Measurements from ENCODE around the gene BPIFB2.

BPIFB2 gene

DNA sequence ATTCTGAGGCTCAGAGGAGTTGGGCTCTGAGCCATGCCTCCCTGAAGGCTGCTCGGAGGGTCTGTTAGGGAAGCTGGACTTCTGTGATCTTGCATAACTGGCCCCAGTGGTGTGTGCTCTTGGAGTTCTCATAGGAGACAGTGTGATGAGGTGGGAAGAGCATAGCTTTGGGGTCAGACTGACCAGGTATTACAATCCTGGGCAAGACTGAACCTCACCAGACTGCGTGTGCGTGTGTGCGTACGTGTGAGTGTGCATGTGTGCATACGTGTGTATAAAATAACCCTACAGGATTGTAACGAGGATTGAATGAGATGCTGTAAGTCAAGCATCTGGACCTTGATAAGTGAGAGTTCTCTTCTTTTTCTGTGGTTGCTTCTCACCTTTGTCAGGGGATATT, 10.0 kb downstream of the BPIFB2 start:
- Histone ChIP-seq H3K4me3 (no peak overlapping the region), H3K27ac (no peak overlapping the region)
- DNase-seq (ENCODE audit: low spot score), result no peak
- TF ChIP-seq, protein P1, sequence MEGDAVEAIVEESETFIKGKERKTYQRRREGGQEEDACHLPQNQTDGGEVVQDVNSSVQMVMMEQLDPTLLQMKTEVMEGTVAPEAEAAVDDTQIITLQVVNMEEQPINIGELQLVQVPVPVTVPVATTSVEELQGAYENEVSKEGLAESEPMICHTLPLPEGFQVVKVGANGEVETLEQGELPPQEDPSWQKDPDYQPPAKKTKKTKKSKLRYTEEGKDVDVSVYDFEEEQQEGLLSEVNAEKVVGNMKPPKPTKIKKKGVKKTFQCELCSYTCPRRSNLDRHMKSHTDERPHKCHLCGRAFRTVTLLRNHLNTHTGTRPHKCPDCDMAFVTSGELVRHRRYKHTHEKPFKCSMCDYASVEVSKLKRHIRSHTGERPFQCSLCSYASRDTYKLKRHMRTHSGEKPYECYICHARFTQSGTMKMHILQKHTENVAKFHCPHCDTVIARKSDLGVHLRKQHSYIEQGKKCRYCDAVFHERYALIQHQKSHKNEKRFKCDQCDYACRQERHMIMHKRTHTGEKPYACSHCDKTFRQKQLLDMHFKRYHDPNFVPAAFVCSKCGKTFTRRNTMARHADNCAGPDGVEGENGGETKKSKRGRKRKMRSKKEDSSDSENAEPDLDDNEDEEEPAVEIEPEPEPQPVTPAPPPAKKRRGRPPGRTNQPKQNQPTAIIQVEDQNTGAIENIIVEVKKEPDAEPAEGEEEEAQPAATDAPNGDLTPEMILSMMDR (IDR thresholded peaks at IDR 0.05), result no peak

DNA sequence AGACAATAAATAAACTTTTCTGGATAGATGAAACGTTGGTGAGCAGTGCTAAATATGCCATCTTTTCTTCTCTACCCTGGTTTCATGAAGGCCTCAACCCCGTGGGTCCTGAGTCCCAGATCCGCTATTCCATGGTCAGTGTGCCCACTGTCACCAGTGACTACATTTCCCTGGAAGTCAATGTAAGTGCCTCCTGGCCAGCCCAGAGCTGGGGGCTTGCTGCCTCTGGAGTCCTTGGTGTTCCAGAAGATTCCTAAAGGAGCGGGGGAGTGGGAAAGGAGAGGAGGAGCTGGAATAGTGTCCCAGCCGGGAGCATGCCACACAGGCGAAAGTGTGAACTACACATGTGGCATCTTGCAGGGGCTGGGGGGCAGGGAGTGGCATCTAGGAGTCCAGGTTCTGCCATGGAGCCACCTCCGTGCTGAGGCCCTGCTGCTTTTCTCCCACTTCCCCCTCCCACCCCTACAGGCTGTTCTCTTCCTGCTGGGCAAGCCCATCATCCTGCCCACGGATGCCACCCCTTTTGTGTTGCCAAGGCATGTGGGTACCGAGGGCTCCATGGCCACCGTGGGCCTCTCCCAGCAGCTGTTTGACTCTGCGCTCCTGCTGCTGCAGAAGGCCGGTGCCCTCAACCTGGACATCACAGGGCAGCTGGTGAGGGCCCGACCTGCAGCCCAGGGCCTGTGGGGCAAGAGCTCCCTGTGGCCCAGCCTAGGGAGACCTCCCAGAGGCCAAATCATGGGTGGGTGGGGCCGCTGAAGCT, 10.8 kb downstream of the BPIFB2 start:
- TF ChIP-seq, protein P1 (IDR thresholded peaks at IDR 0.05), result no peak
- H3K4me3 ChIP-seq, result no peak overlapping the region
- no peak for DNase-seq (ENCODE audit: low spot score)
- no peak overlapping the region for H3K27ac ChIP-seq

DNA sequence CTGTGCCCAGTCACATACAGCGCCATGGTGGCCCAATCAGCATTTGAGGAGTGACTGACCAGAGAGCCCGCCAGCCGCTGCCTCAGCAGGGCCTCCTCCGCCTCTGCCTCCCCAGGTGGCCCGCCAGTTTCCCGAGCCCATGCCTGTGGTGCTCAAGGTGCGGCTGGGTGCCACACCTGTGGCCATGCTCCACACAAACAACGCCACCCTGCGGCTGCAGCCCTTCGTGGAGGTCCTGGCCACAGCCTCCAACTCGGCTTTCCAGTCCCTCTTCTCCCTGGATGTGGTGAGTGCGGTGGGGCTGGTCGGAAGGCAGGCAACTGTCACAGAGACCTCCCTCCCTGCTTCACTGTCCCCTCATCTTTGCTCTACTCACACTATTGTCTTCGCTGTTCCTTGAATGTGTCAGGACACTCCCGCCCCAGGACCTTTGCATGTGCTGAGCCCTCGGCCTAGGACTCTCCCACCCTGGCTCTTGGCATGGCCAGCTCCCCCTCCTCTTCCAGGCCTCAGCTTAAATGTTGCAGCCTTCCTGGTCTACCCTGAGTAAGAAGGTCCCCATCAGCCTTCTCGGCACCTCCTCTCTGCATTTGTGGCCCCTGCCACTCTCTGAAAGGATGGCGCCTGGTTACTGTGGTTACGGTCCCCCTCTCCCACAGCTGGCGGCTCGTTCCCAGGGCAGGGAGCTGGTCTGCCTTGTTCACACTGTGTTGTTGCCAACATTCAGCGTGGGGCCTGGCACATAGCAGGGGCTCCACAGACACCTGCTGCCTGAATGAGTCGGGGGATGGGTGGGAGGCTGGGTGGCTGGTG, 12.2 kb downstream of the BPIFB2 start:
- no peak overlapping the region for H3K4me3 ChIP-seq
- DNase-seq (ENCODE audit: low spot score), result no peak
- TF ChIP-seq, protein P1 (IDR thresholded peaks at IDR 0.05), result no peak
- no peak overlapping the region for H3K27ac ChIP-seq

DNA sequence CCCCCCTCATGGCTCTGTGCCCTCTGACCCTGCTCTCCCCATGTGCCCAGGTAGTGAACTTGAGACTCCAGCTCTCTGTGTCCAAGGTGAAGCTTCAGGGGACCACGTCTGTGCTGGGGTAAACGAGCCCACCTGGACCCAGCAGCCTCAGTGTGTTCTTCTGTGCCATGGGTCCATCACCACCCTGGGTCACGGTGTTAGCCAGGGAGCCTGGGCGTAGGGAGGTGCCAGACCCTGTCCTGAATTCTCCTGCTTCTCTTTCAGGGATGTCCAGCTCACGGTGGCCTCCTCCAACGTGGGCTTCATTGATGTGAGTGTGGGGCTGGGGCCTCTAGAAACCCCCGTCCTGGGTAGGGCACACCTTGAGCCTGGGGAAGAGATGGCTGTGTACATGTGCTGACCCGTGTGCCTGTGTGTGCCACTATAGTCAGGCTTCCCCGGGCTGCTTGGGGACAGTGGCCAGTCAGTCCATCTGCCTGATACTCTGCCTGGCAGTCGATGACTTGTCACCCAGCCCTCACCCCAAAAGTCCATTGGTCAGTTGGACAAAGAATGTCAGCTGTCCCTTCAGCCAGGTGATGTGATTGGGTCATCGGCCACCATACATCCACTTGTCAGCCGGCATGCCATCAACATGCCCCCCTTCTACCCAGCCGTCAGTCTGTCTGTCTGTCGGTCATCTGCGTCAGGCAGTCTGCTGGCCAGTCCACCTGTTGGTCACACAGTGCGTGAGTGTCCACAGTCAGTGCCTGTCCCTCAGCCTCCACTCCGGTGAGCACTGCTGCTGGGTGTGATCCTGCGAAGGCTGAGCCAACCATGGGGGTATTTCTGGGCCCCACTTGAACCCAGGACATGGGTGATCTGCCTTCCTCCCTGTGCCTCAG, 13.0 kb downstream of the BPIFB2 start:
- no peak overlapping the region for H3K27ac ChIP-seq
- no peak overlapping the region for H3K4me3 ChIP-seq
- TF ChIP-seq, protein P1 (IDR thresholded peaks at IDR 0.05), result no peak
- no peak for DNase-seq (ENCODE audit: low spot score)

DNA sequence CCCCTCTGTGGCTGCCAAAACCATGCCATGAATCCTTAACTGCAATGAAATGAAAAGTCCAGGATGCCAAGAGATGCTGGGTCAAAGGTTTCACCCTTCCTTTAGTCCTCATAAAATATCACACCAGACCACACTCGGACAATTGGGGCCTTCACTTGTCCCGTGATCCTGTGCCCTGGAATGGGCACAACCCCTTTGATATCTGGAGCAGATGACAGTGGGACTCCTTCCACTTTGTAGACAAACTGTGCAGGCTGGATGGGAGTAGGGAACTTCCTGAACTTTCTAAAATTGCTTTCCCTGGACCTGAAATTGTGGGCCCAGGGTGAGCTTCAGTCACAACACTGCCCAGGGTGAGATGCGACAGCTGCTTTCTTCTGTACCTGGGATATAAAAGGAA, 14.4 kb downstream of the BPIFB2 start:
- TF ChIP-seq, protein P1 (IDR thresholded peaks at IDR 0.05), result no peak
- no peak for DNase-seq (ENCODE audit: low spot score)
- H3K4me3 ChIP-seq, result no peak overlapping the region
- no peak overlapping the region for H3K27ac ChIP-seq

DNA sequence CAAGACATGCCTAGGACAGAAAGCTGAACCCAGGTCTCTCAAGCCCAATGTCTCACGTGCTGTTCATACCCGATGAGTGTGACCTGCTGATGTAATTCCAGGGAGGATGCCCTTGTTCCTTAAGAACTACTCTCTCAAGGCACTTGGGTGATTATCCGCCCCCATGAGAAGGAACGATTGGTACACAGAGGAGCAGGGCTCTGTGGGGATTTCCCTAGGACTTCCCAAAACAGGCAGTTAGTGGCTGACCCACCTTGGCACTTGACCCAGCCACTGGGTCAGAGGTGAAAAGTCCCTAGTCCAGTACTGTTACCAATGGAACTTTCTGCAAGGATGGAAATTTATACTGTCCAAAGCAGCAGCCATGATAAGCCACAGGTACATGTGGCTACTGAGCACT, 14.8 kb downstream of the BPIFB2 start:
- no peak for DNase-seq (ENCODE audit: low spot score)
- Histone ChIP-seq H3K4me3 (no peak overlapping the region), H3K27ac (no peak overlapping the region)
- TF ChIP-seq, protein P1 (IDR thresholded peaks at IDR 0.05), result no peak

All from coronary artery (tissue), 2 donors.